ENCODE data around the gene PSD2.

The PSD2 gene

DNA sequence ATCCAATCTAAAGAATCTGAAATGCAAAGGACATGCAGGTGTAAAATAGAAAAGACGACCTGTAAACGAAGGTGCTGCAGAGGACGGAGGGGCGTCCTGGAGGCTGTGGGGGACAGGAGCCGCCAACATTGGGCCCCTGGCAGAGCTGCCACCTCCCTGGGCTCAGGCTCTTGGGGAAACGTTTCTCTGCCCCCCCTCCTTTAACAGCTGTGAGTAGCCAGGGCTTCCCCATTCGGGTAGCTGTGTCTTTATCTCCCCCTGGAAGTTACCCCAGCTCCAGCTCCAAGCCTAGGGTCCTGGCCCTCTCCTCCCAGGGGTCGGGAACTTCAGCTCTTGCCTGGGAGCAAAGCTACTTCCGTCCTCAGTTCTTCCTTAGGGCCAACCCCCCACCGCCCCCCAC is 51.5 kb downstream of the PSD2 start:
- Histone ChIP-seq H3K27me3 (ENCODE audit: low read depth, low read length) (0 out of 2 replicates have a peak, but pooled peaks cover 3% of the 10 kb centered on the region), H3K79me2 (ENCODE audit: low read length) (no peaks in the 10 kb centered on the region), H3K4me2 (ENCODE audit: low read length) (no peak overlapping the region), H3K27ac (ENCODE audit: low read length) (no peak overlapping the region), H3K36me3 (replicated peaks; ENCODE audit: low read depth, low read length) (no peaks in the 10 kb centered on the region), H3K4me1 (ENCODE audit: low read length) (peaks cover 6% of the 10 kb centered on the region; the same call in 1 of the 2 replicates), H2AFZ (ENCODE audit: low read depth, low read length) (no peak overlapping the region), H4K20me1 (ENCODE audit: insufficient read depth, low read length) (no peaks in the 10 kb centered on the region), H3K4me3 (ENCODE audit: low read length) (no peak overlapping the region), H3K9me3 (ENCODE audit: insufficient read depth, low read length) (no peaks in the 10 kb centered on the region), H3K9ac (ENCODE audit: low read length) (no peak overlapping the region)
- TF ChIP-seq, protein P1, sequence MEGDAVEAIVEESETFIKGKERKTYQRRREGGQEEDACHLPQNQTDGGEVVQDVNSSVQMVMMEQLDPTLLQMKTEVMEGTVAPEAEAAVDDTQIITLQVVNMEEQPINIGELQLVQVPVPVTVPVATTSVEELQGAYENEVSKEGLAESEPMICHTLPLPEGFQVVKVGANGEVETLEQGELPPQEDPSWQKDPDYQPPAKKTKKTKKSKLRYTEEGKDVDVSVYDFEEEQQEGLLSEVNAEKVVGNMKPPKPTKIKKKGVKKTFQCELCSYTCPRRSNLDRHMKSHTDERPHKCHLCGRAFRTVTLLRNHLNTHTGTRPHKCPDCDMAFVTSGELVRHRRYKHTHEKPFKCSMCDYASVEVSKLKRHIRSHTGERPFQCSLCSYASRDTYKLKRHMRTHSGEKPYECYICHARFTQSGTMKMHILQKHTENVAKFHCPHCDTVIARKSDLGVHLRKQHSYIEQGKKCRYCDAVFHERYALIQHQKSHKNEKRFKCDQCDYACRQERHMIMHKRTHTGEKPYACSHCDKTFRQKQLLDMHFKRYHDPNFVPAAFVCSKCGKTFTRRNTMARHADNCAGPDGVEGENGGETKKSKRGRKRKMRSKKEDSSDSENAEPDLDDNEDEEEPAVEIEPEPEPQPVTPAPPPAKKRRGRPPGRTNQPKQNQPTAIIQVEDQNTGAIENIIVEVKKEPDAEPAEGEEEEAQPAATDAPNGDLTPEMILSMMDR (IDR thresholded peaks at IDR 0.05; ENCODE audit: low read depth, low read length) = no peak

GRCh38 chr5:139847790-139848507 is 52.3 kb downstream of the PSD2 start:
- Histone ChIP-seq H3K9me3 (ENCODE audit: insufficient read depth, low read length) (no peaks in the 10 kb centered on the region), H3K9ac (ENCODE audit: low read length) (no peak overlapping the region), H3K79me2 (ENCODE audit: low read length) (no peaks in the 10 kb centered on the region), H3K36me3 (replicated peaks; ENCODE audit: low read depth, low read length) (no peaks in the 10 kb centered on the region), H3K4me1 (ENCODE audit: low read length) (peaks cover 6% of the 10 kb centered on the region; the same call in 1 of the 2 replicates), H2AFZ (ENCODE audit: low read depth, low read length) (no peak overlapping the region), H4K20me1 (ENCODE audit: insufficient read depth, low read length) (no peaks in the 10 kb centered on the region), H3K27ac (ENCODE audit: low read length) (no peak overlapping the region), H3K27me3 (ENCODE audit: low read depth, low read length) (0 out of 2 replicates have a peak, but pooled peaks cover 3% of the 10 kb centered on the region), H3K4me2 (ENCODE audit: low read length) (peak overlapping the region; percentile 57), H3K4me3 (ENCODE audit: low read length) (peak overlapping the region; percentile 69)
- no peak for TF ChIP-seq EZH2phosphoT487 (IDR thresholded peaks at IDR 0.05; ENCODE audit: low read depth)
- TF ChIP-seq, protein P1 (IDR thresholded peaks at IDR 0.05; ENCODE audit: low read depth, low read length) = no peak

GRCh38 chr5:139848508-139849100 is 53.0 kb downstream of the PSD2 start:
- H3K27ac ChIP-seq (ENCODE audit: low read length) = no peak overlapping the region
- H3K9ac ChIP-seq (ENCODE audit: low read length) = no peak overlapping the region
- peaks cover 5% of the 10 kb centered on the region; the same call in 1 of the 2 replicates for H3K4me1 ChIP-seq (ENCODE audit: low read length)
- peak overlapping the region; percentile 57 for H3K4me2 ChIP-seq (ENCODE audit: low read length)
- H3K9me3 ChIP-seq (ENCODE audit: insufficient read depth, low read length) = no peaks in the 10 kb centered on the region
- no peak for TF ChIP-seq EZH2phosphoT487 (IDR thresholded peaks at IDR 0.05; ENCODE audit: low read depth)
- TF ChIP-seq, protein P1 (IDR thresholded peaks at IDR 0.05; ENCODE audit: low read depth, low read length) = no peak
- H4K20me1 ChIP-seq (ENCODE audit: insufficient read depth, low read length) = no peaks in the 10 kb centered on the region
- no peak overlapping the region for H2AFZ ChIP-seq (ENCODE audit: low read depth, low read length)
- peak overlapping the region; percentile 69 for H3K4me3 ChIP-seq (ENCODE audit: low read length)
- no peaks in the 10 kb centered on the region for H3K79me2 ChIP-seq (ENCODE audit: low read length)
- 0 out of 2 replicates have a peak, but pooled peaks cover 3% of the 10 kb centered on the region for H3K27me3 ChIP-seq (ENCODE audit: low read depth, low read length)
- no peaks in the 10 kb centered on the region for H3K36me3 ChIP-seq (replicated peaks; ENCODE audit: low read depth, low read length)

GRCh38 chr5:139849501-139849900 is 53.9 kb downstream of the PSD2 start:
- Histone ChIP-seq H3K79me2 (ENCODE audit: low read length) (no peaks in the 10 kb centered on the region), H3K4me2 (ENCODE audit: low read length) (no peak overlapping the region)

More at GRCh38 chr5:139849501-139849900, 53.9 kb downstream of the PSD2 start:
- Histone ChIP-seq H3K36me3 (replicated peaks; ENCODE audit: low read depth, low read length) (no peaks in the 10 kb centered on the region), H2AFZ (ENCODE audit: low read depth, low read length) (no peak overlapping the region), H3K4me1 (ENCODE audit: low read length) (no peaks in the 10 kb centered on the region), H3K27me3 (ENCODE audit: low read depth, low read length) (0 out of 2 replicates have a peak, but pooled peaks cover 3% of the 10 kb centered on the region), H3K27ac (ENCODE audit: low read length) (no peak overlapping the region), H3K9ac (ENCODE audit: low read length) (no peak overlapping the region), H3K4me3 (ENCODE audit: low read length) (no peak overlapping the region), H4K20me1 (ENCODE audit: insufficient read depth, low read length) (no peaks in the 10 kb centered on the region), H3K9me3 (ENCODE audit: insufficient read depth, low read length) (no peaks in the 10 kb centered on the region)
- TF ChIP-seq, protein P1 (IDR thresholded peaks at IDR 0.05; ENCODE audit: low read depth, low read length) = no peak
- no peak for TF ChIP-seq EZH2phosphoT487 (IDR thresholded peaks at IDR 0.05; ENCODE audit: low read depth)

All from OCI-LY3 (cell line).